Activated CD4-positive, alpha-beta T cell treated with anti-CD3 and anti-CD28 coated beads for 1 hour (primary cell): ENCODE measurements around the gene CNOT1.
"Not testable (repeated sequence)": the region's sequence is repeated elsewhere in the genome, so short reads cannot be mapped to it uniquely, and the experiment has no call there.

ENCODE experiments used
- DNase-seq: peaks from one replicate; pipeline ENCODE4 v3.0.0-alpha.2; 2020

Gene CNOT1

DNA sequence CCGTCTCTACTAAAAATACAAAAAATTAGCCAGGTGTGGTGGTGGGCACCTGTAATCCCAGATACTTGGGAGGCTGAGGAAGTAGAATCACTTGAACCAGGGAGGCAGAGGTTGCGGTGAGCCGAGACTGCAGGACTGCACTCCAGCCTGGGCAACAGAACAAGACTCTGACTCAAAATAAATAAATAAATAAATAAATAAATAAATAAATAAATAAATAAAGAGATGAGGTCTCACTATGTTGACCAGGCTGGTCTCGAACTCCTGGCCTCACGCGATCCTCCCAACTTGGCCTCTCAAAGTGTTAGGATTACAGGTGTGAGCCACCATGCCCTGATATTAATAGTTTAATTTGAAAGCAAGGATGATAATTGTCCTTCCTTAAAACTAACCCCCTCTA is 7.4 kb upstream of the CNOT1 start:
- not testable (repeated sequence) for DNase-seq

DNA sequence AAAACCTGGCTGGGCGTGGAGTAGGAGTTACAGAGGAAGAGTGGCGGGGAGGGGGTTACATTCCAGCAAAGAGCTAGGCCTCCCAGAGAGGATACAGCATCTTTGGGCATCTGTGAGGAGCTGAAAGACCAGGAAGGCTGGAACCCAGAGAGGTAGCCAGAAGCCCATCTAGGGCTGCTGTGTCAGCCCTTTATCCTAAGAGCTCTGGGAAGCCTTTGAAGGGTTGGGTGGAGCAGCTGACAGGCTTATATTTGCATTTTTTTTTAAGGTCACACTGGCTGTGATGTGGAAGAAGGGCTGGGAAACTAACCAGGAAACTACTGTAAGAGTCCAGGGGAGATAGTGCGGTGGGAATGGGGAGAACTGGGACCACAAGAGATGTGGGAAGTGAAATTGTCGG is 6.8 kb upstream of the CNOT1 start:
- DNase-seq: no peak

GRCh38 chr16:58635502-58635901 is 5.9 kb upstream of the CNOT1 start:
- DNase-seq: no peak

DNA sequence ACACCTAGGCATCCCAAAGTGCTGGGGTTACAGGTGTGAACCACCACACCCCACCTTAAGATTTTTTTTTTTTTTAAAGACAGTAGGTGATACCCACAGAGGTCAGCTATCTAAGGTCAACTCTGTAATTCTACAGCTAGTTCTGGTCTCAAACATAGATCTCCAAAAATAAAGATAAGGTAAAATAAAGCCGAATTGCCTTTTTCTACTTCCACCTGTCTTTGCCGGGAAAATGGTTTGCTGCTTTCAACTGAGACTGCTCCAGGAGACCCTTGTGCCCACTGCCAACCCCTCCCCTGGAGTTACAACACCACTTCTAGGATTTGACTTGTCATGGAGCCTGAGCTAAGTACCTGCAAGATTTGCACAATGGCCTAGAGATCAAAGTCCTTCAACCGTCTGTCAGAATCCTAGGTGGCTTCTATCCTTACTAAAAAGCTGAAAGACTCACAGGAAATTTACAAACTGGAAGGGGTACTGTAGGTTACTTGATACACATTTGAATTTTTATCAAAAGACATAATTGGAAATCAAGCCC is 4.7 kb upstream of the CNOT1 start:
- DNase-seq: no peak

- peak; percentile 38 for DNase-seq
Measured at GRCh38 chr16:58628845-58629732, 537 bp downstream of the CNOT1 start.

DNA sequence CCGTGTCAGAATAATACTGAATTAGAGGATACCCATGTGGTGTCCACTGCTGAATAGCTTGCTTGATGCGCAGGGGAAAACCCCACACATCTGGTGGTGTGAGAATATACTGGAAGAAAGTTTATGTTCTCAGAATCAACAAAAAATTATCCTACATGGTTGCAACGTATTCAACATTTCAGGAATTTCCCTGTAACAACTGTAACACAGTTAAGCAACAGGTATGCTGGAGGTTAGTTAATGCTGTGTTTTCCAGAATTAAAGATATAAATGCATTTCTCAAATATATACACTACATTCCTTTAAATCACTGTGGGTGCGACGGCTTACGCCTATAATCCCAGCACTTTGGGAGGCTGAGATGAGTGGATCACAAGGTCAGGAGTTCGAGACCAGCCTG is 5.4 kb downstream of the CNOT1 start:
- DNase-seq: no peak

DNA sequence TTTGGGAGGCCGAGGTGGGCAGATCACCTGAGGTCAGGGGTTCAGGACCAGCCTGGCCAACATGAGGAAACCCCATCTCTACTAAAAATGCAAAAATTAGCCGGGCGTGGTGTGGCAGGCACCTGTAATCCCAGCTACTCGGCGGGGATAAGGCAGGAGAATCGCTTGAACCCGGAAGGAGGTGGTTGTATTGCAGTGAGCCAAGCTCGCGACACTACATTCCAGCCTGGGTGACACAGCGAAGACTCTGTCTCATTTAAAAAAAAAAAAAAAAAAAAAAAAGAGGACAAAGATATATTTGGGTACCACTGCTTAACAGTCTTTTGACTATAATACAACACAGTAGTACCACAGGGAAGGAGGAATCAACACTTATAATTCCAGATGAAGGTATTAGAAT is 9.2 kb downstream of the CNOT1 start:
- no peak for DNase-seq

DNA sequence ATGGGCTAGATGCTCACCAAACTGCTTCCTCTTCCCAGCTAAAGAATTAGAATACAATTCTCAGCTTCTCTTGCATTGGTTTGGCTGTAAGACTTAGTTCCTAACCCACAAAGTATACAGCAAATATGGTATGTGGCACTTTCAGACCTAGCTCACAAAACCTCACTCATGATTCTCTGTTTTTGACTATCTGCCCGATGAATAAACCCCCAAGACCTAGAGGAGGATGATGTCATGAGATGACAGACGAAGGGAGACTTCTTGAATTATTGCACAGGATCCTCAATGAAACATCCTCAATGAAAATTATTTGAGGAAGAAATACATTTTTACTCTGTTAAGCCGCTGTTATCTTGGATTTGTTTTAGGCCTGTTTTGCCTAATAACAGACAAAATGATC is 14.3 kb downstream of the CNOT1 start:
- DNase-seq: no peak

DNA sequence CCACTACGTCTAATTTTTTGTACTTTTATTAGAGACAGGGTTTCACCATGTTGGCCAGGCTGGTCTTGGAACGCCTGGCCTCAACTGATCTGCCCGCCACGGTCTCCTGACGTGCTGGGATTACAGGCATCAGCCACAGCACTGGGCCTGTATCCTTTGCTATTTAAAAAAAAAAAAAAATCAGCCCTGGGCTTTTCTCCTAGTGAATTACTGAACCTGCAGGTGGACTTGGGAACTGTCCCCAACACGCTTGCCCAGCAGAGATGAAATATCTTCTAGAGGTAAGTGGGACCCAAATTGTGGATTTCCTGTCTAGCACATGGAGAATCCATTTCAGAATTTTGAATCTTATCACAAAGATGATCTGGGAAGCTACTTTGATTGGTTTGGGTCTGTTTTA is 14.8 kb downstream of the CNOT1 start:
- DNase-seq: no peak

GRCh38 chr16:58614212-58614611 is 15.4 kb downstream of the CNOT1 start:
- no peak for DNase-seq

DNA sequence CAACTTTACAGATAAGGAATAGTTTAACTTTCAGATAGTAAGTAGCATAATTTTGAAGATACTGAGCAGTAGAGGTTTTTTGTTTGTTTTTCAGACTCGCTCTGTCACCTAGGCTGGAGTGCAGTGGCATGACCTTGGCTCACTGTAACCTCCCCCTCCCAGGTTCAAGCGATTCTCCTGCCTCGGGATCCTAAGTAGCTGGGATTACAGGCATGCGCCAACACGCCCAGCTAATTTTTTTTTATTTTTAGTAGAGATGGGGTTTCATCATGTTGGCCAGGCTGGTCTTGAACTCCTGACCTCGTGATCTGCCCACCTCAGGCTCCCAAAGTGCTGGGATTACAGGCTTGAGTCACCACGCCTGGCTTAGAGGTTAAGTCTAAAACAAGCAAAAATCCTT is 16.7 kb downstream of the CNOT1 start:
- DNase-seq: not testable (repeated sequence)

DNA sequence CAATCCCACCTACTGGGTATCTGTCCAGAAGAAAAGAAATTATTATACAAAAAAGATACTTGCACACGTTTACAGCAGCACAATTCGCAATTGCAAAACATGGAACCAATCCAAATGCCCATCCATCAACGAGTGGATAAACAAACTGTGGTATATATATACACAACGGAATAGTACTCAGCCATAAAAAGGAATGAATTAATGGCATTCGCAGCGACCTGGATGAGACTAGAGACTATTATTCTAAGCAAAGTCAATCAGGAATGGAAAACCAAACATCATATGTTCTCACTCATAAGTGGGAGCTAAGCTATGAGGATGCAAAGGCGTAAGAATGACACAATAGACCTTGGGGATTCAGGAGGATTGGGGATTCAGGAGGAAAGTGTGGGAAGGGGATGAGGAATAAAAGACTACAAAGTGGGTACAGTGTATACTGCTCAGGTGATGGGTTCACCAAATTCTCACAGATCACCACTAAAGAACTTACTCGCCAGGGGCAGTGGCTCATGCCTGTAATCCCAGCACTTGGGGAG is 21.0 kb downstream of the CNOT1 start:
- DNase-seq: no peak

- DNase-seq: no peak
Measured at GRCh38 chr16:58605562-58605961, 24.1 kb downstream of the CNOT1 start.

DNA sequence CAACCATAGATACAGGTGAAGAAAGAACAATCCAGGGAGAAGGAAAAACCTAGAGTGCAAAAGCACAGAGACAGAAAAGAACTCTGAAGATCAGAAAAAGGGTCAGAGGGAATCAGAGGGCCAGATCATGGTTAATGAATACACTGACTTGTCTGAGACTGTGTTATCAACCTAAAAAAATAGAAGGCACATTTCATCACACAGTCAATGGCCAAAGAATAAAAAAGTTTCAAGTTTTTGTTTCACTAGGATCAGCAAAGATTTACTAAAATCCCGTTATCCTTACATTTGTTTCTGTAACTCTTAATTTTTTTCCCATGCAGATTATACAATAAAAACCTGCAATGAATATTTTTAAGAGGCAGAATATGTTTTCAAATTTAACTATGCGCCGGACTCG is 38.5 kb downstream of the CNOT1 start:
- DNase-seq: no peak

DNA sequence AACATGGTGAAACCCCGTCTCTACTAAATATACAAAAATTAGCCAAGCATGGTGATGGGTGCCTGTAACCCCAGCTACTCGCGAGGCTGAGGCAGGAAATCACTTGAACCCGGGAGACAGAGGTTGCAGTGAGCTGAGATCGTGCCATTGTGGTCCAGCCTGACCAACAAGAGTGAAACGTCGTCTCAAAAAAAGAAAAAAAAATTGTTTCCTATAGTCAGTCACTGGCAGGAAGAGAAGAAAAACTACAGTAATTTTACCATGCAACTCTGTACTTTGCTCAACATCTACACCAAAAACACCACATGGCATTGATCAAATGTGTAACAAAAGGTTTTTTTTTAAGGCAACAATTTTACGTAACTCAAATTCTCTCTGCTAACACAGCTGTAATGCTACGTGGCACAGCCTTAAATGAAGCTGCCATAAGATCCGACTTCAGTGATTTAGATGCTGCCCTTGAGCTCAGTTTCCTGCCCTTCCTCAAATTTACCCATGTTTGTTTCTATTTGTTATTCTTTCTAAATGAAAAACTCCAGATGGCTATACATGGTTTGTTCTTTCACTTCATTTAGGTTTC is 40.2 kb downstream of the CNOT1 start:
- DNase-seq: no peak

GRCh38 chr16:58588406-58588805 is 41.2 kb downstream of the CNOT1 start:
- no peak for DNase-seq

- DNase-seq: no peak
Measured at GRCh38 chr16:58586340-58587030, 43.1 kb downstream of the CNOT1 start.

DNA sequence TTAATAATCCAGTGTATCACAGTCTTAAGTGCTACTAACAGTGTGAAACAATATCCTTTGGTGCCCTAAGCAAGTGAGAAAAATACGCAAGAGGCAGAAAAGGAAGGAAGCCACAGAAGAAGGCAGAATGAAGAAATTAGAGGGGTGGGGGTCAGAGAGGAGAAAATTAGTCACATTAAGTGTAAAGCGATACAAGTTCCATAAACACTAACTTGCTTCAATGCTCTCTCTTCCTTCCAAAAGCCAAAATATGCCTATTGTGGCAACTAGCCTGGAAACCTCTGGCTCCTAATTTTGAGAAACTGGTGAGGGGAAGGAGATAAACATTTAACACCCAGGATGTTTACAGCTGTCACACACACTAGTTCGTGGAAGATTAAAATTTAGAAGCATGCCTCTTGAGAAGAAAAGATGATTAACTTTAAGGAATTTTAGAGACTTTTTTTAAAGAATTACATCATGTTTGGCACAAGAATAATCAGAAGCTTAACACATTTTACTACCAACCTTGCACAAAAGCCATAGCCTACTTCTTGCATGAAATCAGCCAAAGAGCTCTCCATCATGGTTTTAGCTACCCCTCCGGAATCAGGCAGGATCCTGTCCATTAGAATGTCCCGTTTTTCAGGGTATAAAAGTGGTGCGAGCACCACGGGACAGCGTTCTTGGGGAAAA is 44.7 kb downstream of the CNOT1 start:
- DNase-seq: no peak

DNA sequence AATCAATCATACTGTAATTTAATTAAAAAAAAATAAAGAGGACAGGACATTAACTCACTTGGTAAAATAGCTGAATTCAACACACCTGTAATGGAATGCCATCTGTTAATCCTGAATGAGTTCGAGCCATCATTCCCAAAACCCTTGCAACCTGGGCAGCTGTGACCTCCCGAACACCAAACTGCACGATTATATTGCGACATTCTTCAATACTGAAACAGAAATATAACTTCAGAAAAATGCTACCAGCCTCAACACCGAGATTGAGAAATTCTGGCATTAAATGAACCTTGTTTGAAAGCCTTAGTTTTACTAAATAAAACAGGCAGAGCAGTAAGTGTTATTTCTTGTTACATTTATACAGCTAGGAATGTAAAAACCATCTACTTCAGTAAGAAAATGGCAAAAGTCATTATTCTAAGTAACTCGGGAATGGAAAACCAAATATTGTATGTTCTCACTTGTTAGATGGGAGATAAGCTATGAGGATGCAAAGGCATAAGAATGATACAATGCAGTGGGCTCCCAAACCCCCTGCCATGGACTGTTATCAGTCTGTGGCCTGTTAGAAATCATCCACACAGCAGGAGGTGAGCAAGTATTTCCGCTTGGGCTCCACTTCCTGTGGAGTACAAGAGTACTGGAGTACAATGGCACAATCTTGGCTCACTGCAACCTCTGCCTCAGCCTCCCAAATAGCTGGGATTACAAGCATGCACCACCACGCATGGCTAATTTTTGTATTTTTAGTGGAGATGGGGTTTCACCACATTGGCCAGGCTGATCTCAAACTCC is 46.5 kb downstream of the CNOT1 start:
- no peak for DNase-seq

DNA sequence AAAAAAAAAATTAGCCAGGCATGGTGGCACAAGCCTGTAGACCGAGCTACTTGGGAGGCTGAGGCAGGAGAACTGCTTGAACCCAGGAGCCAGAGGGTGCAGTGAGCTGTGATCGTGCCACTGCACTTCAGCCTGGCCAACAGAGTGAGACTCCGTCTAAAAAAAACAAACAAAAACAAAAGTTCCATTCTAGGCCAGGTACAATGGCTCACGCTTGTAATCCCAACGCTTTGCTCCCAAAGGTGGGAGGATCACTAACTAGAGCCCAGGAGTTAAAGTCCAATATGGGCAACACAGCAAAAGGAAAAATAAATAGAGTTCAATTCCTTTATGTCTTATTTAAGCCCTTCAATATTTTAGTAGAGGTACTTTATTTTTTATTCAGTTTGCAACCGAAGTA is 47.5 kb downstream of the CNOT1 start:
- no peak for DNase-seq

DNA sequence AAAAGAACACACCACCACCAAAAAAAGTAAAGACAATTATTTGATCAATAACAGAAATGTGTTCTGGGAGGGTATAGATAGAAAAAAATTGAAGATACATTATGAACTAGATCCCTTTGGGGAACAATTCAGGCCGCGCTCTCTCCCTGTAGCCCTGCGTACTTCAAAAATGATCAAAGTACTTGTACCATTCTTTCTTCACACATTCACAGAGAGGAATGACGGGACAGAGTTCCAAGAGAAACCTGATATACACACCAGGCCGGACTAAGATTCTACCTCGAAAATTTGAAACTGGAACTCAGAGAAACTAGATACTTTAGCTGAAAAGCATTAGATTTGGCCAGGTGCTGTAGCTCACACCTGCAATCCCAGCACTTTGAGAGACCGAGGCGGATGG is 50.0 kb downstream of the CNOT1 start:
- no peak for DNase-seq

DNA sequence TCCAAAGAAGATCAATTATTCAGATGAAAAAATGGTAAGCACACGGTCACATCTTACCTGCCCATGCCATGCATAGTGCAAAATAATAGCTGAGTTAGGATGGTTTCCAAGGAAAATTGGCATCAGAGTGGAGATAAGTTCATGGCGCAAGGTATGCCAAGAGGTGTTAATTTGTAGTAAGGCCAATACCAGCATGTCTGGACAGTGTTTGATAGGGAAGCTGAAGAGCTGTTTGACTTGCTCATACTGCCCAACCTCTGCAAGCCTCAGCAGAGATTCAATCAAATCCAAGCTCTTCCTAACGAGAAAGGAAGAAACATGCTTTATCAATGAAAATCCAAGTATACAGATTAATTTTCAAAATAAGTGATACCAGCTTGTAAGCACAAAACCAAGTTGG is 51.0 kb downstream of the CNOT1 start:
- DNase-seq: no peak
